Astrocyte (in vitro differentiated cells and primary cell): ENCODE data around the gene CELA2B. TPM values are rescaled to one million over a fixed set of nuclear protein-coding genes. Genes with fewer than 3 reads are reported as not detected.

Source experiments
- DNase-seq: peaks from one replicate; pipeline ENCODE4 v3.0.0-alpha.2; 2010; ENCODE audit warnings: low read depth
- FAIRE-seq: peaks from 2 replicates; lab custom pipeline; 2011; peaks lifted over from hg19 to GRCh38; lab: Jason Lieb, UNC
- H2AFZ ChIP-seq: 2 replicates; pipeline ENCODE4 v1.6.0; 2012; ENCODE audit warnings: low read depth, low read length, inconsistent platforms
- H3K27ac ChIP-seq: 2 replicates; pipeline ENCODE4 v1.5.1; 2011; ENCODE audit warnings: low read depth, low read length, inconsistent platforms
- H3K27me3 ChIP-seq: 2 replicates; pipeline ENCODE4 v1.6.0; 2011; ENCODE audit warnings: low read length, inconsistent platforms; ENCODE audit not compliant: insufficient read depth
- H3K36me3 ChIP-seq: 2 replicates; pipeline ENCODE4 v1.5.1; 2011; ENCODE audit warnings: low read length, inconsistent platforms; ENCODE audit not compliant: insufficient read depth
- H3K4me1 ChIP-seq: 2 replicates; pipeline ENCODE4 v1.5.1; 2011; ENCODE audit warnings: low read length, inconsistent platforms; ENCODE audit not compliant: insufficient read depth
- H3K4me2 ChIP-seq: 2 replicates; pipeline ENCODE4 v1.6.0; 2012; ENCODE audit warnings: low read length, inconsistent platforms
- H3K4me3 ChIP-seq: 2 replicates; pipeline ENCODE4 v1.5.1; 2011; ENCODE audit warnings: low read depth, mild to moderate bottlenecking, low read length, inconsistent platforms; ENCODE audit not compliant: insufficient read depth
- H3K79me2 ChIP-seq: 2 replicates; pipeline ENCODE4 v1.6.0; 2012; ENCODE audit warnings: mild to moderate bottlenecking, low read length, inconsistent platforms; ENCODE audit not compliant: insufficient read depth
- H3K9ac ChIP-seq: 2 replicates; pipeline ENCODE4 v1.6.0; 2012; ENCODE audit warnings: mild to moderate bottlenecking, low read length, inconsistent platforms
- H3K9me3 ChIP-seq: 2 replicates; pipeline ENCODE4 v1.5.1; 2012; ENCODE audit warnings: low read depth, mild to moderate bottlenecking, low read length, inconsistent platforms; ENCODE audit not compliant: insufficient read depth
- H4K20me1 ChIP-seq: 2 replicates; pipeline ENCODE4 v1.6.0; 2012; ENCODE audit warnings: low read length, inconsistent platforms; ENCODE audit not compliant: insufficient read depth
- H3K27ac Mint-ChIP-seq: one replicate; pipeline ENCODE4 v1.8.0; 2021; ENCODE audit warnings: mild to moderate bottlenecking, mixed read lengths; ENCODE audit not compliant: unreplicated experiment
- H3K27me3 Mint-ChIP-seq: one replicate; pipeline ENCODE4 v1.8.0; 2021; ENCODE audit warnings: low read depth, mixed read lengths; ENCODE audit not compliant: unreplicated experiment
- H3K36me3 Mint-ChIP-seq: one replicate; pipeline ENCODE4 v1.8.0; 2021; ENCODE audit warnings: low read depth, mixed read lengths; ENCODE audit not compliant: unreplicated experiment
- H3K4me1 Mint-ChIP-seq: one replicate; pipeline ENCODE4 v1.8.0; 2021; ENCODE audit warnings: low read depth, mixed read lengths; ENCODE audit not compliant: unreplicated experiment
- H3K4me3 Mint-ChIP-seq: one replicate; pipeline ENCODE4 v1.8.0; 2021; ENCODE audit warnings: mild to moderate bottlenecking, moderate library complexity, mixed read lengths; ENCODE audit not compliant: unreplicated experiment
- H3K9me3 Mint-ChIP-seq: one replicate; pipeline ENCODE4 v1.8.0; 2021; ENCODE audit warnings: mild to moderate bottlenecking, mixed read lengths; ENCODE audit not compliant: unreplicated experiment
- EZH2 ChIP-seq: IDR thresholded peaks from 2 replicates; pipeline ENCODE4 v1.6.1; 2012; ENCODE audit warnings: mild to moderate bottlenecking, low read length, inconsistent platforms; ENCODE audit not compliant: insufficient read depth
- total RNA-seq: library from RNA; stranded (reverse); gene quantifications from 2 replicates; pipeline ENCODE4 v1.2.1, GENCODE V29; 2021
- TF ChIP-seq, protein P1 (sequence below): IDR thresholded peaks from 2 replicates; pipeline ENCODE4 v1.5.1; 2011; ENCODE audit warnings: low read depth, mild to moderate bottlenecking, inconsistent platforms, low read length, moderate library complexity; ENCODE audit not compliant: insufficient read depth

CELA2B gene
- total RNA-seq, 1 donor from 2014 or later: not detected

DNA sequence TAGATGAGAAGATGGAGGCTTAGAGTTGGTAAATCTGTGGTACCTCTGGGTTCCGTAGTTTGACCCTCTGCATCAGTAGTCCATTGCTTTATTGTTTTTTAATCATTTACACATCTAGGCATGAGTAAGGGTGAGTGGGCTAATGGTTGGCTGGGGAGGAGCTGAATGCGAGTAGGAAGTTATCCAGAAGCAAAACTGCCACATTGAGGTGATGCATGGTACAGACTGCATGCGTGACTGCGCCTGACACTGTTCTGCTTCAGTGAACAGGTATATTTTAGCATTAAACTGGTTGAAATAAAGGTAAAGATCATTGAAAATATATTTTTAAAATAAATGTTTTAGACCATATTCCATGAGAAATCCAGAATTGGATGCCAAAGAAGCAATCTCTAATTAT is 55.1 kb downstream of the CELA2B start:
- Histone ChIP-seq H3K27ac (no peak overlapping the region), H3K27me3 (no peaks in the 10 kb centered on the region)

DNA sequence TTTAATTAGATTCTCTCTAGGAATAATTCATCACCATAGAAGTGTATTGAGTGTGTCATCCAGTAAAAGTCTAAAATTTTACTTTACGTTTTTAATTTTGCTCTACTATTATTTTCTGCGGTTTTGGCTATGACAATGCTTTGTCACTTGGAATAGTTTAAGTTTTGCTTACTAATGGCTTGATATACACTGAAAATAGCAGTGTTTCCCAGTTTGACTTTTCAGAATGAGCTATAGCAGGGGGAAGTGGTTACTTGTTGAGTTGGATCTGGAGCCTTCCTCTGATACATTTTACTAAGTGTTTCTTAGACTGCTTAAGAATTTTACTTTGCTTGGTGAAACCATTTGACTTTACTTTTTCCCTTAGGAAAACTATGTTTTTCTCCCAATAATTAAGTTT is 55.8 kb downstream of the CELA2B start:
- peaks cover 5% of the 10 kb centered on the region for H4K20me1 ChIP-seq
- Mint-ChIP-seq H3K36me3 (peaks cover 6% of the 10 kb centered on the region), H3K4me3 (no peak overlapping the region), H3K27me3 (no peaks in the 10 kb centered on the region), H3K27ac (no peak overlapping the region), H3K9me3 (no peaks in the 10 kb centered on the region), H3K4me1 (no peaks in the 10 kb centered on the region)
- peaks cover 27% of the 10 kb centered on the region for H3K79me2 ChIP-seq
- TF ChIP-seq EZH2: no peak
- TF ChIP-seq, protein P1, sequence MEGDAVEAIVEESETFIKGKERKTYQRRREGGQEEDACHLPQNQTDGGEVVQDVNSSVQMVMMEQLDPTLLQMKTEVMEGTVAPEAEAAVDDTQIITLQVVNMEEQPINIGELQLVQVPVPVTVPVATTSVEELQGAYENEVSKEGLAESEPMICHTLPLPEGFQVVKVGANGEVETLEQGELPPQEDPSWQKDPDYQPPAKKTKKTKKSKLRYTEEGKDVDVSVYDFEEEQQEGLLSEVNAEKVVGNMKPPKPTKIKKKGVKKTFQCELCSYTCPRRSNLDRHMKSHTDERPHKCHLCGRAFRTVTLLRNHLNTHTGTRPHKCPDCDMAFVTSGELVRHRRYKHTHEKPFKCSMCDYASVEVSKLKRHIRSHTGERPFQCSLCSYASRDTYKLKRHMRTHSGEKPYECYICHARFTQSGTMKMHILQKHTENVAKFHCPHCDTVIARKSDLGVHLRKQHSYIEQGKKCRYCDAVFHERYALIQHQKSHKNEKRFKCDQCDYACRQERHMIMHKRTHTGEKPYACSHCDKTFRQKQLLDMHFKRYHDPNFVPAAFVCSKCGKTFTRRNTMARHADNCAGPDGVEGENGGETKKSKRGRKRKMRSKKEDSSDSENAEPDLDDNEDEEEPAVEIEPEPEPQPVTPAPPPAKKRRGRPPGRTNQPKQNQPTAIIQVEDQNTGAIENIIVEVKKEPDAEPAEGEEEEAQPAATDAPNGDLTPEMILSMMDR: no peak
- no peak overlapping the region for H3K4me3 ChIP-seq
- H3K27ac ChIP-seq: no peak overlapping the region
- DNase-seq: no peak
- peaks cover 6% of the 10 kb centered on the region for H3K4me1 ChIP-seq
- no peaks in the 10 kb centered on the region for H3K9me3 ChIP-seq
- H3K27me3 ChIP-seq: no peaks in the 10 kb centered on the region
- no peak overlapping the region for H3K9ac ChIP-seq
- peaks cover 9% of the 10 kb centered on the region for H3K36me3 ChIP-seq
- no peak overlapping the region for H3K4me2 ChIP-seq
- no peak overlapping the region for H2AFZ ChIP-seq
- no peak for FAIRE-seq

More for the DNA sequence above, 55.1 kb downstream of the CELA2B start:
- Histone ChIP-seq H3K4me1 (peaks cover 9% of the 10 kb centered on the region), H2AFZ (no peak overlapping the region), H3K4me2 (no peak overlapping the region), H4K20me1 (peaks cover 5% of the 10 kb centered on the region), H3K79me2 (peaks cover 27% of the 10 kb centered on the region), H3K9me3 (no peaks in the 10 kb centered on the region), H3K4me3 (no peak overlapping the region), H3K36me3 (peaks cover 5% of the 10 kb centered on the region), H3K9ac (no peak overlapping the region)
- H3K9me3 Mint-ChIP-seq: no peaks in the 10 kb centered on the region
- TF ChIP-seq EZH2: no peak
- TF ChIP-seq, protein P1: no peak
- H3K4me1 Mint-ChIP-seq: no peaks in the 10 kb centered on the region
- H3K4me3 Mint-ChIP-seq: no peak overlapping the region
- H3K36me3 Mint-ChIP-seq: peaks cover 3% of the 10 kb centered on the region
- no peak for FAIRE-seq
- DNase-seq: no peak
- H3K27me3 Mint-ChIP-seq: no peaks in the 10 kb centered on the region
- no peak overlapping the region for H3K27ac Mint-ChIP-seq

DNA sequence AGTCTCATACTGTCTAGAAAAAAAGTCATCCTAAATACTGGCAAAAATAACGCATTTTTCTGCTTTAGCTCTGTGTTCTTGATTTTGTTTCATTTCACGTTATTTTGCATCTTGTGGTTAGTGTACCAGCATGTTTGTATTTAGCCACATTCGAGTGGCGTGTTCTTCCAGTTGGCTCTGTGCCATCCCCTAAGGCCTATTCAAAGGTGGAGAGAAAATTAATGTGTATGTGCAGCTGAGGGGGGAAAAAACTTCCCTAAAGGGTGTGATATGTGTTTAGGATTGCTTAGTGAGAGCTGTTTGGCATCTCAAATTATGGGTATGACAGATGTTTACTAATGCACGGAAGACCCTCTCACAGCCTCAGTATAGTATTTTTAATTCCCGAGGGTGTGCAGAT is 62.9 kb downstream of the CELA2B start:
- Mint-ChIP-seq H3K4me3 (no peak overlapping the region), H3K9me3 (no peaks in the 10 kb centered on the region), H3K27me3 (no peaks in the 10 kb centered on the region), H3K4me1 (peaks cover 17% of the 10 kb centered on the region), H3K27ac (no peak overlapping the region), H3K36me3 (peaks cover 11% of the 10 kb centered on the region)
- Histone ChIP-seq H3K36me3 (peaks cover 33% of the 10 kb centered on the region), H3K4me3 (no peak overlapping the region), H3K27ac (no peak overlapping the region), H3K27me3 (no peaks in the 10 kb centered on the region), H3K4me2 (no peak overlapping the region), H3K4me1 (peaks cover 10% of the 10 kb centered on the region), H3K79me2 (no peaks in the 10 kb centered on the region), H4K20me1 (no peaks in the 10 kb centered on the region), H2AFZ (no peak overlapping the region), H3K9ac (no peak overlapping the region), H3K9me3 (no peaks in the 10 kb centered on the region)
- FAIRE-seq (no peak), DNase-seq (no peak)
- TF ChIP-seq EZH2: no peak
- TF ChIP-seq, protein P1: no peak
